T47D (cell line): ENCODE measurements around the gene SHC1.
A peak's percentile ranks its signal among the peaks of the same experiment; 100 is the strongest.

Experiments used
- DNase-seq, 2 experiments: peaks; one replicate each; pipeline versions ENCODE4 v3.0.0 to v3.0.0-alpha.2; 2011 to 2012; ENCODE audit warnings: low read depth in 1 of 2, low spot score in 1 of 2
- JUND ChIP-seq: IDR thresholded peaks from 2 replicates; pipeline ENCODE4 v1.6.1; 2012; ENCODE audit warnings: low read depth
- in situ Hi-C: cut with HindIII; loops from 2 replicates; pipeline ENCODE4 v1.10.0; 2016; ENCODE audit warnings: low sequenced_read_pairs, low pct_unique_long_range_greater_than_20kb

The SHC1 gene

GRCh38 chr1:154972517-154973343, 2.2 kb upstream of the SHC1 start:
- peak; percentile 49 to 93 for DNase-seq
- in situ Hi-C loops = no loop called here
- TF ChIP-seq JUND = no peak

- in situ Hi-C loops = no loop called here
- TF ChIP-seq JUND = no peak
- no peak for DNase-seq
Measured at GRCh38 chr1:154972213-154972516, 1.6 kb upstream of the SHC1 start.

- in situ Hi-C loops = no loop called here
- DNase-seq = peak in 1 of 2 experiments; percentile 57
- TF ChIP-seq JUND = no peak
Measured at GRCh38 chr1:154971341-154971998, 923 bp upstream of the SHC1 start.

GRCh38 chr1:154969860-154970452, 591 bp downstream of the SHC1 start:
- TF ChIP-seq JUND = no peak
- no peak for DNase-seq
- in situ Hi-C loops = no loop called here

GRCh38 chr1:154969246-154969645, 1.3 kb downstream of the SHC1 start:
- no peak for TF ChIP-seq JUND
- no peak for DNase-seq
- in situ Hi-C loops = no loop called here

GRCh38 chr1:154968731-154969130, 1.8 kb downstream of the SHC1 start:
- DNase-seq = no peak
- TF ChIP-seq JUND = no peak
- in situ Hi-C loops = no loop called here

- peak in 1 of 2 experiments; percentile 60 for DNase-seq
- in situ Hi-C loops = no loop called here
- TF ChIP-seq JUND = no peak
Measured at GRCh38 chr1:154967331-154967950, 3.1 kb downstream of the SHC1 start.

GRCh38 chr1:154966111-154966510, 4.4 kb downstream of the SHC1 start:
- no peak for DNase-seq
- no peak for TF ChIP-seq JUND
- in situ Hi-C loops = no loop called here

GRCh38 chr1:154964359-154964758, 6.2 kb downstream of the SHC1 start:
- in situ Hi-C loops = no loop called here
- no peak for DNase-seq
- no peak for TF ChIP-seq JUND

GRCh38 chr1:154963643-154964042, 6.9 kb downstream of the SHC1 start:
- DNase-seq = no peak
- TF ChIP-seq JUND = no peak
- in situ Hi-C loops = no loop called here

GRCh38 chr1:154962795-154963330, 7.7 kb downstream of the SHC1 start:
- no peak for DNase-seq
- TF ChIP-seq JUND = no peak
- in situ Hi-C loops = no loop called here

- in situ Hi-C loops = no loop called here
- peak in 1 of 2 experiments; percentile 48 for DNase-seq
- no peak for TF ChIP-seq JUND
Measured at GRCh38 chr1:154962156-154962749, 8.3 kb downstream of the SHC1 start.
